Brain microvascular endothelial cell (primary cell): ENCODE measurements around the gene POLR1B.
"Not testable (repeated sequence)": the region's sequence is repeated elsewhere in the genome, so short reads cannot be mapped to it uniquely, and the experiment has no call there.

ENCODE experiments used
- DNase-seq: peaks from one replicate; pipeline ENCODE4 v3.0.0-alpha.2; 2020
- H3K27ac ChIP-seq: fragments of 250-450 bp; sonication (Bioruptor Pico); 2 replicates; pipeline ENCODE4 v1.5.1; 2020; ENCODE audit warnings: mild to moderate bottlenecking, moderate library complexity
- H3K27me3 ChIP-seq: fragments of 250-450 bp; sonication (Bioruptor Pico); replicated peaks from 2 replicates; pipeline ENCODE4 v1.5.1; 2020; ENCODE audit warnings: mild to moderate bottlenecking
- H3K36me3 ChIP-seq: fragments of 250-450 bp; sonication (Bioruptor Pico); replicated peaks from 2 replicates; pipeline ENCODE4 v1.5.1; 2020; ENCODE audit warnings: mild to moderate bottlenecking
- H3K4me3 ChIP-seq: 2 replicates; pipeline ENCODE4 v1.5.1; 2011; ENCODE audit warnings: low read depth, mild to moderate bottlenecking, control low read depth, low read length, moderate library complexity
- in situ Hi-C: cut with HindIII; loops from 2 replicates; pipeline ENCODE4 v1.10.0; 2017; ENCODE audit warnings: low sequenced_read_pairs, low pct_ligation_motif_present
- TF ChIP-seq, protein P1 (sequence below): IDR thresholded peaks from 2 replicates; pipeline ENCODE4 v1.5.1; 2011; ENCODE audit warnings: low read depth, mild to moderate bottlenecking, moderate library complexity, low read length, control low read depth, inconsistent platforms; ENCODE audit errors: missing control alignments

Gene POLR1B, protein sequence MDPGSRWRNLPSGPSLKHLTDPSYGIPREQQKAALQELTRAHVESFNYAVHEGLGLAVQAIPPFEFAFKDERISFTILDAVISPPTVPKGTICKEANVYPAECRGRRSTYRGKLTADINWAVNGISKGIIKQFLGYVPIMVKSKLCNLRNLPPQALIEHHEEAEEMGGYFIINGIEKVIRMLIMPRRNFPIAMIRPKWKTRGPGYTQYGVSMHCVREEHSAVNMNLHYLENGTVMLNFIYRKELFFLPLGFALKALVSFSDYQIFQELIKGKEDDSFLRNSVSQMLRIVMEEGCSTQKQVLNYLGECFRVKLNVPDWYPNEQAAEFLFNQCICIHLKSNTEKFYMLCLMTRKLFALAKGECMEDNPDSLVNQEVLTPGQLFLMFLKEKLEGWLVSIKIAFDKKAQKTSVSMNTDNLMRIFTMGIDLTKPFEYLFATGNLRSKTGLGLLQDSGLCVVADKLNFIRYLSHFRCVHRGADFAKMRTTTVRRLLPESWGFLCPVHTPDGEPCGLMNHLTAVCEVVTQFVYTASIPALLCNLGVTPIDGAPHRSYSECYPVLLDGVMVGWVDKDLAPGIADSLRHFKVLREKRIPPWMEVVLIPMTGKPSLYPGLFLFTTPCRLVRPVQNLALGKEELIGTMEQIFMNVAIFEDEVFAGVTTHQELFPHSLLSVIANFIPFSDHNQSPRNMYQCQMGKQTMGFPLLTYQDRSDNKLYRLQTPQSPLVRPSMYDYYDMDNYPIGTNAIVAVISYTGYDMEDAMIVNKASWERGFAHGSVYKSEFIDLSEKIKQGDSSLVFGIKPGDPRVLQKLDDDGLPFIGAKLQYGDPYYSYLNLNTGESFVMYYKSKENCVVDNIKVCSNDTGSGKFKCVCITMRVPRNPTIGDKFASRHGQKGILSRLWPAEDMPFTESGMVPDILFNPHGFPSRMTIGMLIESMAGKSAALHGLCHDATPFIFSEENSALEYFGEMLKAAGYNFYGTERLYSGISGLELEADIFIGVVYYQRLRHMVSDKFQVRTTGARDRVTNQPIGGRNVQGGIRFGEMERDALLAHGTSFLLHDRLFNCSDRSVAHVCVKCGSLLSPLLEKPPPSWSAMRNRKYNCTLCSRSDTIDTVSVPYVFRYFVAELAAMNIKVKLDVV

DNA sequence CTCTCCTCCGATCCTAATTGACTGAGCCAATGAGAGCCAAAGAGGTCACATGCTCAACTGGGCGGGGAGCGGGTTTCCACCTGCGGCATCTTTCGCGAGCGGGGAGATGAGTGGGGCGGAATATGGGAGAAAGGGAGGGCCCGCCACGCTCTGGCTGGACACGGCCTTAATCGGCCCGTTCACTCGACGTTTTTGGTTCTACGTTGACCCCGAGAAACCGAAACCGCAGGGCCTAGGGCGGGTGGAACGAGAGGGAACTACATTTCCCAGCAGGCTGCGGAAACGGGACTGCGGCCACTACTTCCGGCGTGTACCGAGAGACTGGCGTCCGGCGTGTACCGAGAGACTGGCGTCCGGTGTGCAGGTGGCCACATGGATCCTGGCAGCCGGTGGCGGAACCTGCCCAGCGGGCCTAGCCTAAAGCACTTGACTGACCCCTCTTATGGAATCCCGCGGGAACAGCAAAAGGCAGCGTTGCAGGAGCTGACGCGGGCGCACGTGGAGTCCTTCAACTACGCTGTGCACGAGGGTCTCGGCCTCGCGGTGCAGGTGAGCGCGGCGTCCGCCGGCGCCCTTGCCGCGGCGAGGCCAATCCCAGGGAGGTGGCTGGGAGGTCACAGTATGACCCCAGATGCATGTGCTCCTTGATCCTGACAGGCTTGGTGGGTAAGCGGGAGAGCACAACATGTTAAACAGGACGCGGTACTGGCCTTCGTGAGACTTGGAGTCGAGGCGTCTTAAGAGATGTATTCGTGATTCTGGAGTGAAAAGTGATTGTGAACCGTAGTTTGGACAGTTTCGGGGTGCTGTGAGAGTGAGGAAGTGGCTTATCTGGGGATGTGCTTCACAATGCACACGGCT is at the start of gene POLR1B:
TSS of gene POLR1B (plus strand) at position 343 of the 861 bp plus-strand sequence. CDS start at position 373, 30 bp downstream.
- H3K36me3 ChIP-seq, result peaks cover 4% of the 10 kb centered on the region
- in situ Hi-C loops, result no loop called here
- H3K4me3 ChIP-seq, result peak within 1 kb of the TSS; percentile 96
- no peaks in the 10 kb centered on the region for H3K27me3 ChIP-seq
- H3K27ac ChIP-seq, result peak within 1 kb of the TSS; percentile 95
- TF ChIP-seq, protein P1, sequence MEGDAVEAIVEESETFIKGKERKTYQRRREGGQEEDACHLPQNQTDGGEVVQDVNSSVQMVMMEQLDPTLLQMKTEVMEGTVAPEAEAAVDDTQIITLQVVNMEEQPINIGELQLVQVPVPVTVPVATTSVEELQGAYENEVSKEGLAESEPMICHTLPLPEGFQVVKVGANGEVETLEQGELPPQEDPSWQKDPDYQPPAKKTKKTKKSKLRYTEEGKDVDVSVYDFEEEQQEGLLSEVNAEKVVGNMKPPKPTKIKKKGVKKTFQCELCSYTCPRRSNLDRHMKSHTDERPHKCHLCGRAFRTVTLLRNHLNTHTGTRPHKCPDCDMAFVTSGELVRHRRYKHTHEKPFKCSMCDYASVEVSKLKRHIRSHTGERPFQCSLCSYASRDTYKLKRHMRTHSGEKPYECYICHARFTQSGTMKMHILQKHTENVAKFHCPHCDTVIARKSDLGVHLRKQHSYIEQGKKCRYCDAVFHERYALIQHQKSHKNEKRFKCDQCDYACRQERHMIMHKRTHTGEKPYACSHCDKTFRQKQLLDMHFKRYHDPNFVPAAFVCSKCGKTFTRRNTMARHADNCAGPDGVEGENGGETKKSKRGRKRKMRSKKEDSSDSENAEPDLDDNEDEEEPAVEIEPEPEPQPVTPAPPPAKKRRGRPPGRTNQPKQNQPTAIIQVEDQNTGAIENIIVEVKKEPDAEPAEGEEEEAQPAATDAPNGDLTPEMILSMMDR, result no peak
- peak; percentile 69 for DNase-seq

DNA sequence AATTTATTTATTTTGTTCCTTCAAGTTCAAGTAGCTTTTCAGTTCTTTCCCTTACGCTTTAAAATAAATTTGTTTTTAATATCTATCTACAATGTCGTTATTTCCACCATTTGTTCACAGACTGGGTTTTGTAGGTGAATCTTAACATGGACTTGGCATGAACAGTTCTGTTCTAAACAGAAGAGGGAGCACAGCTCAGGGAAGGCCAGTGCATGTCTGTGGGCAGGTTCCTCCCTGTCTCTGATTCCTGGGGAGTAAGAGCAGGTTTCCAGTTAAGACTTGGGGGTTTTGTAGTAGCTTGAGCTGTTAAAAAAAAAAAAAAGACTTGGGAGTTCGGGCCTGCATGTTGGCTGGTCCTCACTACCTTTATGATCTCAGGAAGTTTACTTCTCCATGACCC is 49.2 kb upstream of the POLR1B start:
- TF ChIP-seq, protein P1, result peak; percentile 40
- Histone ChIP-seq H3K36me3 (peaks cover 14% of the 10 kb centered on the region), H3K27ac (no peak overlapping the region), H3K27me3 (no peaks in the 10 kb centered on the region), H3K4me3 (no peak overlapping the region)
- DNase-seq, result no peak
- in situ Hi-C loops, result no loop called here

DNA sequence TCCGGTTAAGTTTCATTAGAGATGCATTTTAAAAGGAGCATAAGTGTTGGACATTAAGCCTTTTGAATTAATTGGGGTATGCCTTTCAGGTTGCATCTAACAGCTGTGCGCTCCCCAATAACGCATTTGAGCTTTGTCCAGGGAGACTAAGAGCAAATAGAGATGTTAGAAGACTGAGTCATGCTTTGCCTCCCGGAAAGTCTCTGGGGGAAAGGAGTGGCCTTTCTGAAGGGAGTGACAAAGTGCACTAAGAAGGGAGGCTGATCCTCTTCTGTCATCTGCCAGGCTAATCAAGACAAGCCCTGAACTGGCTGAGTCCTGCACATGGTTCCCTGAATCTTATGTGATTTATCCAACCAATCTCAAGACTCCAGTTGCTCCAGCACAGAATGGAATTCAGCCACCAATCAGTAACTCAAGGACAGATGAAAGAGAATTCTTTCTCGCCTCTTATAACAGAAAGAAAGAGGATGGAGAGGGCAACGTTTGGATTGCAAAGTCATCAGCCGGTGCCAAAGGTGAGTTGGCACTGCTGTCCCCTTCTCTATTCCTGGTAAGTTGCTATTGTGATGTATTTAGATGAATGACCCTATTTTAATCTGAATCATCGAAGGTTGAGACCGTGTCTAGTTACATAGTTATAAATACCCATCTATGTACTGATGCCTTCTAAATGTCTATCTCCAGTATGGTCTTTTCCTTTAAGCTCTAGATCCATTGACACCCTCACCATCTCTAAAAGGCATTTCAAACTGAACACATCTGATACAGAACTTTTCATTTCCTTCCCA is 48.2 kb upstream of the POLR1B start:
- TF ChIP-seq, protein P1, result no peak
- Histone ChIP-seq H3K27ac (no peak overlapping the region), H3K4me3 (no peak overlapping the region), H3K36me3 (peaks cover 14% of the 10 kb centered on the region), H3K27me3 (no peaks in the 10 kb centered on the region)
- DNase-seq, result peak; percentile 69
- in situ Hi-C loops, result no loop called here

DNA sequence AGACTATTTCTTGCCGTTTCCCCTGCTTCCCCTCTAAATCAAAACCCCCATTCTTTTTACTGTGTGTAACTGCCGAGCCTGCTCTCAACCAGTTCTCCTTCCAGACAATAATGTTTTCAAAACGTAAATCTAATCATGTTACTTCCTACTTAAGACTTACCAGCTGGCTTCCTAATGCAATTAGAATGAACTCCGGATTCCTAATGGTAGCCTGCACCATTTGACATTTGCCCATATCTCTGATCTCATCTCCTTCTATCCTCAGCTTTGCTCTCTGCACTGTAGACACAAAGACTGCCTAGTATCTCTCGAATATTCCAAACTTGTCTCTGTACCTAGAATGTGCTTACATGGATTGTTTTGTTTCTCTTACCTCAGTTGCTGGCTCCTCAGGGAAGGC is 47.4 kb upstream of the POLR1B start:
- Histone ChIP-seq H3K4me3 (no peak overlapping the region), H3K27me3 (no peaks in the 10 kb centered on the region), H3K27ac (no peak overlapping the region), H3K36me3 (peaks cover 14% of the 10 kb centered on the region)
- in situ Hi-C loops, result no loop called here
- no peak for DNase-seq
- TF ChIP-seq, protein P1, result no peak

DNA sequence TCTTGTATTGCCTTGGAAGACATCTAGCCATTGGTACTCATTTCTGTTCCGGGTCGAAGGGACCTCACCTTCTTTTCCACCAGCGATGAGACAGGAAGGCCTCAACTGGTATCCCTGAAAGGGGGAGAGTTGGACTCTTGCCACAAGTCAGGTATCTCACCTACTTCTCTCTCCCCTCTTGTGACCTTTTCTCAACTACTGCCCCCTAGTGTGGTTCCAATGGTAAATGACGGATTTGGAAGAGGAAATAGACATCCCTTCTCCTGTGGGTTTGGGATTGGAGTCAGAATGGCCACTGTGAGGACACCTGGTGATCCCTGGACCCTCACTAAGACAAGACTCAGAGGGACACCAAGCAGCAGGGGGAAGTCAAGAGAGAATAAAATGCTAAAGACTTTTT is 46.4 kb upstream of the POLR1B start:
- H3K27ac ChIP-seq, H3K4me3 ChIP-seq, in situ Hi-C loops, H3K27me3 ChIP-seq, DNase-seq: not testable (repeated sequence)
- peaks cover 14% of the 10 kb centered on the region for H3K36me3 ChIP-seq
